HG03103 (cell line): ENCODE data around the gene FYCO1.
A peak's percentile ranks its signal among the peaks of the same experiment; 100 is the strongest.
"Not testable (repeated sequence)": the region's sequence is repeated elsewhere in the genome, so short reads cannot be mapped to it uniquely, and the experiment has no call there.

ENCODE experiments used
- ATAC-seq: cut with Tn5 transposase; IDR thresholded peaks from one replicate; pipeline ENCODE4 v1.9.1; 2021; ENCODE audit warnings: low read depth; ENCODE audit not compliant: unreplicated experiment

Gene FYCO1

GRCh38 chr3:45995236-45996192 lies at the start of gene FYCO1:
FYCO1 (minus strand) TSS chr3:45995824; CDS start chr3:45984910, 10,914 bp downstream.
- peak; percentile 75 for ATAC-seq

- ATAC-seq: no peak
Measured at GRCh38 chr3:46038916-46039315, 43.3 kb upstream of the FYCO1 start.

GRCh38 chr3:46038071-46038470 lies 42.4 kb upstream of the FYCO1 start:
- not testable (repeated sequence) for ATAC-seq

- ATAC-seq: no peak
Measured at GRCh38 chr3:46036191-46036590, 40.6 kb upstream of the FYCO1 start.

- no peak for ATAC-seq
Measured at GRCh38 chr3:46031747-46032146, 36.1 kb upstream of the FYCO1 start.

GRCh38 chr3:46031269-46031668 lies 35.6 kb upstream of the FYCO1 start:
- ATAC-seq: no peak

GRCh38 chr3:46030626-46031025 lies 35.0 kb upstream of the FYCO1 start:
- no peak for ATAC-seq

GRCh38 chr3:46029953-46030543 lies 34.4 kb upstream of the FYCO1 start:
- no peak for ATAC-seq

GRCh38 chr3:46027736-46028397 lies 32.2 kb upstream of the FYCO1 start:
- ATAC-seq: no peak

- ATAC-seq: no peak
Measured at GRCh38 chr3:46027021-46027705, 31.5 kb upstream of the FYCO1 start, which contains the start of gene XCR1. XCR1 (minus strand) TSS chr3:46027483; CDS start chr3:46021947, 5,536 bp downstream.

GRCh38 chr3:46025139-46025538 lies 29.5 kb upstream of the FYCO1 start:
- no peak for ATAC-seq

GRCh38 chr3:46024131-46024530 lies 28.5 kb upstream of the FYCO1 start:
- no peak for ATAC-seq

GRCh38 chr3:46022909-46023785 lies 27.5 kb upstream of the FYCO1 start:
- ATAC-seq: no peak

GRCh38 chr3:46021516-46021915 lies 25.9 kb upstream of the FYCO1 start:
- no peak for ATAC-seq

- ATAC-seq: no peak
Measured at GRCh38 chr3:46020766-46021510, 25.3 kb upstream of the FYCO1 start.

GRCh38 chr3:46019707-46020106 lies 24.1 kb upstream of the FYCO1 start:
- no peak for ATAC-seq

GRCh38 chr3:46017720-46018119 lies 22.1 kb upstream of the FYCO1 start:
- no peak for ATAC-seq

- ATAC-seq: no peak
Measured at GRCh38 chr3:46013316-46014094, 17.9 kb upstream of the FYCO1 start.
